GM23248 (cell line): ENCODE results near the gene SRMS. TPM values are rescaled to one million over a fixed set of nuclear protein-coding genes. Genes with fewer than 3 reads are reported as not detected.

Experiments
- DNase-seq: peaks from one replicate; pipeline ENCODE4 v3.0.0-alpha.2; 2015
- H2AFZ ChIP-seq: fragments of 200-600 bp; sonication (generic); 2 replicates; pipeline ENCODE4 v1.6.1; 2016; ENCODE audit warnings: antibody characterized with exemption
- H3F3A ChIP-seq: fragments of 200-600 bp; sonication (generic); 2 replicates; pipeline ENCODE4 v1.6.1; 2016; ENCODE audit warnings: mild to moderate bottlenecking, antibody characterized with exemption, mixed run types; ENCODE audit not compliant: insufficient read depth
- H3K27ac ChIP-seq: fragments of 200-600 bp; sonication (generic); 2 replicates; pipeline ENCODE4 v1.5.1; 2016; ENCODE audit warnings: mild to moderate bottlenecking
- H3K27me3 ChIP-seq: fragments of 200-600 bp; sonication (generic); replicated peaks from 2 replicates; pipeline ENCODE4 v1.6.1; 2016; ENCODE audit warnings: mild to moderate bottlenecking; ENCODE audit not compliant: insufficient read depth
- H3K36me3 ChIP-seq: fragments of 200-600 bp; sonication (generic); 2 replicates; pipeline ENCODE4 v1.6.1; 2016; ENCODE audit warnings: low read depth, mild to moderate bottlenecking
- H3K4me1 ChIP-seq: fragments of 200-600 bp; sonication (generic); 2 replicates; pipeline ENCODE4 v1.6.1; 2016; ENCODE audit warnings: mild to moderate bottlenecking; ENCODE audit not compliant: insufficient read depth
- H3K4me2 ChIP-seq: fragments of 200-600 bp; sonication (generic); one replicate; pipeline ENCODE4 v1.6.1; 2016; ENCODE audit warnings: mild to moderate bottlenecking; ENCODE audit not compliant: unreplicated experiment
- H3K4me3 ChIP-seq: fragments of 200-600 bp; sonication (generic); 2 replicates; pipeline ENCODE4 v1.5.1; 2016; ENCODE audit warnings: mild to moderate bottlenecking
- H3K79me2 ChIP-seq: fragments of 200-600 bp; sonication (generic); 2 replicates; pipeline ENCODE4 v1.6.1; 2016; ENCODE audit warnings: mild to moderate bottlenecking; ENCODE audit not compliant: insufficient read depth
- H3K9ac ChIP-seq: fragments of 200-600 bp; sonication (generic); 2 replicates; pipeline ENCODE4 v1.6.1; 2016; ENCODE audit warnings: mild to moderate bottlenecking
- H3K9me2 ChIP-seq: fragments of 200-600 bp; sonication (generic); 2 replicates; pipeline ENCODE4 v1.6.1; 2016; ENCODE audit warnings: mixed run types, mild to moderate bottlenecking, moderate library complexity; ENCODE audit not compliant: insufficient read depth
- H3K9me3 ChIP-seq: fragments of 200-600 bp; sonication (generic); one replicate; pipeline ENCODE4 v1.6.1; 2017; ENCODE audit warnings: low read depth
- H4K20me1 ChIP-seq: fragments of 200-600 bp; sonication (generic); 2 replicates; pipeline ENCODE4 v1.6.0; 2016; ENCODE audit not compliant: insufficient read depth
- EZH2 ChIP-seq: fragments of 200-600 bp; sonication (generic); IDR thresholded peaks from 2 replicates; pipeline ENCODE4 v1.6.1; 2018; ENCODE audit warnings: antibody characterized with exemption, mild to moderate bottlenecking; ENCODE audit not compliant: insufficient read depth, poor library complexity, severe bottlenecking
- EZH2phosphoT487 ChIP-seq: fragments of 200-600 bp; sonication (generic); IDR thresholded peaks from 2 replicates; pipeline ENCODE4 v1.6.1; 2018; ENCODE audit warnings: antibody characterized with exemption, moderate library complexity, mild to moderate bottlenecking, low read depth; ENCODE audit not compliant: insufficient read depth
- WGBS, 2 experiments: methylation state at CpG; one replicate each; pipeline ENCODE4 v1.1.6; 2015 to 2017; ENCODE audit warnings: low lambda C conversion rate in 2 of 2, low coverage in 1 of 2; ENCODE audit errors: missing lambda C conversion rate in 2 of 2; 5-methylcytosine and 5-hydroxymethylcytosine counted together
- in situ Hi-C: fragments of 300-500 bp; cut with MboI; formaldehyde crosslinking; loops from 2 replicates; pipeline ENCODE4 v1.15.0; 2020
- polyA plus RNA-seq: library from polyadenylated mRNA; unstranded; fragments of >200 nt; fragmentation: Nextera tagmentation; extraction: Ambion mirVana; gene quantifications from 2 replicates; pipeline ENCODE4 v1.2.1, GENCODE V29; 2016
- total RNA-seq: library from RNA; depleted of rRNA; stranded (reverse); fragments of >200 nt; shearing (Covaris generic); gene quantifications from 2 replicates; pipeline ENCODE4 v1.2.3, GENCODE V29; 2014

The SRMS gene
- total and polyA plus RNA-seq, 2 experiments from 2014 or later = not detected

DNA sequence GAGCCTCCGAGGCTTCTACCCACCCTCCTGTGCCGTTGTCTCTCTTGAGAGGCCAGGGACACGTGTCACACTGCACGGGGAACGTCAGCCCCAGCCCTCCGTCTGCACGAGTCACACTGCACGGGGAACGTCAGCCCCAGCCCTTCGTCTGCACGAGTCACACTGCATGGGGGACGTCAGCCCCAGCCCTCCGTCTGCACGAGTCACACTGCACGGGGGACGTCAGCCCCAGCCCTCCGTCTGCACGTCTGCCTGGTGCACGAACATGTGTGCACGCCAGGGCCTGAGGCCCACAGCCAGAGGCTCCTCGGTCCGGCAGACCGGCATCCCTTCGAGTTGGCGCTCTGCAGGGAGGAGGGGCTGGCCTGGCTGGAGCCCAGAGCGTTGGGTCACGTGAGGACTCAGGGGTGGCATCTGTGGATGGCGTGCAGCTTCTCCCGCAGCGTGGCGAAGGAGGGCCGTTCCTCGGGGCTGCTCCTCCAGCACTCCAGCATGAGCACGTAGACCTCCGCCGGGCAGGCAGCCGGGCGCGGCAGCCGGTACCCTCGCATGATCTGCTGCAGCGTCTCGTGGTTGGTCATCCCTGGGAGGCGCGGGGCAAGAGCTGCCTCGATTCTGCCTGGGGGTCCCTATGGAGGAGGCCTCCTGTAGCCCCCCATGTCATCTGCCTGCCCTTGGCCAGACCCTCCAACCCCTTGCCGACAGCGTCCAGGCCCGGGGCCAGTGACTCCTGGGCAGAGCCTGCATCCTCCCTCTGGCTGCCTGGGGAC lies 6.9 kb downstream of the SRMS start:
- Histone ChIP-seq H3K9me3 (no peaks in the 10 kb centered on the region), H4K20me1 (no peaks in the 10 kb centered on the region), H3K27me3 (no peaks in the 10 kb centered on the region), H3K4me2 (no peak overlapping the region), H3K27ac (no peak overlapping the region), H3K36me3 (no peaks in the 10 kb centered on the region), H2AFZ (no peak overlapping the region), H3K79me2 (no peaks in the 10 kb centered on the region), H3F3A (no peaks in the 10 kb centered on the region), H3K9ac (no peak overlapping the region), H3K4me3 (no peak overlapping the region), H3K4me1 (no peaks in the 10 kb centered on the region), H3K9me2 (no peaks in the 10 kb centered on the region)
- 32 to 36% methylated on average over 38 to 47 of the region's 49 CpGs for WGBS, 2 experiments
- in situ Hi-C loops = no loop called here
- TF ChIP-seq EZH2phosphoT487 (no peak), EZH2 (no peak)
- peak; percentile 69 for DNase-seq

GRCh38 chr20:63539441-63540370 lies 7.8 kb downstream of the SRMS start:
- Histone ChIP-seq H3F3A (no peaks in the 10 kb centered on the region), H3K4me2 (no peak overlapping the region), H3K9me3 (no peaks in the 10 kb centered on the region), H4K20me1 (no peaks in the 10 kb centered on the region), H2AFZ (no peak overlapping the region), H3K9me2 (no peaks in the 10 kb centered on the region), H3K27ac (no peak overlapping the region), H3K4me3 (no peak overlapping the region), H3K4me1 (no peaks in the 10 kb centered on the region), H3K36me3 (no peaks in the 10 kb centered on the region), H3K9ac (no peak overlapping the region), H3K27me3 (no peaks in the 10 kb centered on the region), H3K79me2 (no peaks in the 10 kb centered on the region)
- 84 to 86% methylated on average over 27 to 29 of the region's 29 CpGs for WGBS, 2 experiments
- TF ChIP-seq EZH2 (no peak), EZH2phosphoT487 (no peak)
- DNase-seq = no peak
- in situ Hi-C loops = no loop called here

GRCh38 chr20:63539092-63539430 lies 8.5 kb downstream of the SRMS start:
- Histone ChIP-seq H3K9me3 (no peaks in the 10 kb centered on the region), H3F3A (no peaks in the 10 kb centered on the region), H3K4me1 (no peaks in the 10 kb centered on the region), H3K27me3 (no peaks in the 10 kb centered on the region), H3K4me2 (no peak overlapping the region), H2AFZ (no peak overlapping the region), H3K79me2 (no peaks in the 10 kb centered on the region), H3K4me3 (no peak overlapping the region), H3K9ac (no peak overlapping the region), H3K9me2 (no peaks in the 10 kb centered on the region), H3K36me3 (no peaks in the 10 kb centered on the region), H3K27ac (no peak overlapping the region), H4K20me1 (no peaks in the 10 kb centered on the region)
- in situ Hi-C loops = no loop called here
- TF ChIP-seq EZH2 = no peak
- WGBS, 2 experiments = 80 to 86% methylated on average over 12 of the region's 12 CpGs
- DNase-seq = no peak

GRCh38 chr20:63538204-63539091 lies 9.1 kb downstream of the SRMS start:
- Histone ChIP-seq H3K4me2 (peak overlapping the region; percentile 17), H3K36me3 (no peaks in the 10 kb centered on the region), H3F3A (no peaks in the 10 kb centered on the region), H3K4me3 (peak overlapping the region; percentile 22; the same call in 1 of the 2 replicates), H3K79me2 (no peaks in the 10 kb centered on the region), H2AFZ (peak overlapping the region; percentile 72; the same call in 1 of the 2 replicates), H4K20me1 (no peaks in the 10 kb centered on the region), H3K4me1 (no peaks in the 10 kb centered on the region), H3K27ac (no peak overlapping the region), H3K9ac (no peak overlapping the region), H3K9me3 (no peaks in the 10 kb centered on the region), H3K27me3 (no peaks in the 10 kb centered on the region), H3K9me2 (no peaks in the 10 kb centered on the region)
- in situ Hi-C loops = no loop called here
- TF ChIP-seq EZH2phosphoT487 (no peak), EZH2 (no peak)
- 54 to 68% methylated on average over 13 to 26 of the region's 27 CpGs for WGBS, 2 experiments
- DNase-seq = no peak
